SK-N-SH (cell line): ENCODE measurements around the gene DOC2A. TPM values are rescaled to one million over a fixed set of nuclear protein-coding genes. Genes with fewer than 3 reads are reported as not detected.

Experiments used
- CTCF ChIA-PET: fragments of 300-600, 350-600 bp; formaldehyde crosslinking; extraction: SDS; loops from one replicate; lab custom pipeline; 2021; lab: Yijun Ruan, JAX
- POLR2A ChIA-PET: fragments of 350-600 bp; sonication (Branson Sonifier 250); formaldehyde crosslinking; extraction: SDS; loops from one replicate; lab custom pipeline; 2020; ENCODE audit warnings: antibody characterized with exemption, inconsistent platforms; lab: Yijun Ruan, JAX
- DNase-seq: peaks from one replicate; pipeline ENCODE4 v3.0.0; 2012
- H2AFZ ChIP-seq: fragments of 200-600 bp; sonication (generic); 2 replicates; pipeline ENCODE4 v1.8.1; 2016; ENCODE audit warnings: antibody characterized with exemption, mild to moderate bottlenecking, low read depth
- H3F3A ChIP-seq: fragments of 200-600 bp; sonication (generic); replicated peaks from 2 replicates; pipeline ENCODE3; 2016; ENCODE audit warnings: antibody characterized with exemption, mild to moderate bottlenecking; ENCODE audit not compliant: insufficient read depth
- H3K27ac ChIP-seq, 2 experiments: fragments of 200-500 bp in 1 of 2; fragments of 200-600 bp in 1 of 2; sonication (Bioruptor generic) in 1 of 2; sonication (generic), shearing (Covaris generic) in 1 of 2; 2 replicates each; pipeline versions ENCODE4 v1.5.1 to v1.6.1; 2014 to 2016; ENCODE audit warnings: low read depth in 2 of 2, inconsistent platforms in 1 of 2, low read length in 1 of 2, mild to moderate bottlenecking in 1 of 2, mixed read lengths in 1 of 2
- H3K27me3 ChIP-seq: fragments of 200-600 bp; sonication (generic), shearing (Covaris generic); 2 replicates; pipeline ENCODE4 v1.6.1; 2016; ENCODE audit warnings: mixed run types; ENCODE audit not compliant: insufficient read depth
- H3K36me3 ChIP-seq, 2 experiments: fragments of 200-500 bp in 1 of 2; fragments of 200-600 bp in 1 of 2; sonication (Bioruptor generic) in 1 of 2; sonication (generic) in 1 of 2; replicated peaks in 1 of 2; 2 replicates each; pipeline versions ENCODE3 to v1.5.1; 2014 to 2016; ENCODE audit warnings: low read length in 1 of 2, mild to moderate bottlenecking in 1 of 2; ENCODE audit not compliant: insufficient read depth in 2 of 2, control insufficient read depth in 1 of 2
- H3K4me1 ChIP-seq, 2 experiments: fragments of 200-500 bp in 1 of 2; fragments of 200-600 bp in 1 of 2; sonication (Bioruptor generic) in 1 of 2; sonication (generic), shearing (Covaris generic) in 1 of 2; 2 replicates each; pipeline versions ENCODE4 v1.5.1 to v1.6.1; 2014 to 2016; ENCODE audit warnings: low read depth in 1 of 2, low read length in 1 of 2, mixed run types in 1 of 2; ENCODE audit not compliant: insufficient read depth in 2 of 2, control insufficient read depth in 1 of 2
- H3K4me2 ChIP-seq: fragments of 200-600 bp; sonication (generic), shearing (Covaris generic); 2 replicates; pipeline ENCODE4 v1.6.1; 2017; ENCODE audit warnings: mixed run types
- H3K4me3 ChIP-seq, 2 experiments: fragments of 200-500 bp in 1 of 2; fragments of 200-600 bp in 1 of 2; sonication (Bioruptor generic) in 1 of 2; sonication (generic), shearing (Covaris generic) in 1 of 2; 2 replicates each; pipeline versions ENCODE4 v1.5.1 to v1.8.1; 2014 to 2016; ENCODE audit warnings: low read depth in 2 of 2, inconsistent platforms in 1 of 2, low read length in 1 of 2, mild to moderate bottlenecking in 1 of 2, mixed read lengths in 1 of 2, moderate library complexity in 1 of 2
- H3K79me2 ChIP-seq: fragments of 200-600 bp; sonication (generic); 2 replicates; pipeline ENCODE4 v1.8.1; 2017; ENCODE audit warnings: mild to moderate bottlenecking; ENCODE audit not compliant: insufficient read depth
- H3K9ac ChIP-seq: fragments of 200-600 bp; sonication (generic); 2 replicates; pipeline ENCODE4 v1.6.1; 2017; ENCODE audit warnings: mixed run types
- H3K9me2 ChIP-seq: fragments of 200-600 bp; sonication (generic); 2 replicates; pipeline ENCODE4 v1.6.1; 2017; ENCODE audit warnings: mixed run types
- H3K9me3 ChIP-seq: fragments of 200-600 bp; sonication (generic); 2 replicates; pipeline ENCODE4 v1.6.1; 2017; ENCODE audit warnings: mixed run types, mild to moderate bottlenecking, moderate library complexity
- H4K20me1 ChIP-seq: fragments of 200-600 bp; sonication (generic); 2 replicates; pipeline ENCODE4 v1.6.1; 2017; ENCODE audit warnings: mild to moderate bottlenecking, mixed run types; ENCODE audit not compliant: insufficient read depth
- EZH2phosphoT487 ChIP-seq: fragments of 200-600 bp; sonication (generic); IDR thresholded peaks from 2 replicates; pipeline ENCODE4 v1.6.1; 2017; ENCODE audit warnings: low read depth, mixed run types, mild to moderate bottlenecking, antibody characterized with exemption, moderate library complexity, borderline replicate concordance
- FOXM1 ChIP-seq: IDR thresholded peaks from 2 replicates; pipeline ENCODE4 v1.4.0; 2012; ENCODE audit warnings: low read depth, mild to moderate bottlenecking
- GATA2 ChIP-seq: sonication (generic); formaldehyde crosslinking; IDR thresholded peaks from 2 replicates; pipeline ENCODE4 v1.5.0; 2020; ENCODE audit warnings: mild to moderate bottlenecking, missing genetic modification reagents
- JUND ChIP-seq: IDR thresholded peaks from 2 replicates; pipeline ENCODE4 v1.4.0; 2012
- MXI1 ChIP-seq: IDR thresholded peaks from 2 replicates; pipeline ENCODE4 v1.6.1; 2012; ENCODE audit warnings: mild to moderate bottlenecking, low read depth, low read length, improper control_type of control experiment
- NFIC ChIP-seq: IDR thresholded peaks from 2 replicates; pipeline ENCODE4 v1.4.0; 2012; ENCODE audit warnings: borderline replicate concordance
- RCOR1 ChIP-seq: fragments of 150-350 bp; IDR thresholded peaks from 2 replicates; pipeline ENCODE4 v1.6.1; 2017; ENCODE audit warnings: antibody characterized with exemption, low read length
- REST ChIP-seq: IDR thresholded peaks from 2 replicates; pipeline ENCODE4 v1.6.1; 2012; ENCODE audit warnings: mild to moderate bottlenecking, low read depth, low read length, moderate library complexity
- RFX5 ChIP-seq: IDR thresholded peaks from 2 replicates; pipeline ENCODE4 v1.6.1; 2012; ENCODE audit warnings: mild to moderate bottlenecking, improper control_type of control experiment, low read length
- SIN3A ChIP-seq: IDR thresholded peaks from 2 replicates; pipeline ENCODE4 v1.6.1; 2012; ENCODE audit warnings: low read depth, mild to moderate bottlenecking, low read length, moderate library complexity, borderline replicate concordance
- SMC3 ChIP-seq: IDR thresholded peaks from 2 replicates; pipeline ENCODE4 v1.6.1; 2012; ENCODE audit warnings: low read depth, low read length, improper control_type of control experiment
- TAF1 ChIP-seq: IDR thresholded peaks from 2 replicates; pipeline ENCODE4 v1.6.1; 2012; ENCODE audit warnings: low read depth, mild to moderate bottlenecking, low read length, moderate library complexity, borderline replicate concordance
- YY1 ChIP-seq: IDR thresholded peaks from 2 replicates; pipeline ENCODE4 v1.4.0; 2012; ENCODE audit warnings: low read depth, mild to moderate bottlenecking
- ZBTB33 ChIP-seq: IDR thresholded peaks from 2 replicates; pipeline ENCODE4 v1.4.0; 2012; ENCODE audit warnings: low read depth, borderline replicate concordance
- WGBS: methylation state at CpG from one replicate; pipeline ENCODE4 v1.1.6; 2017; ENCODE audit warnings: low lambda C conversion rate; 5-methylcytosine and 5-hydroxymethylcytosine counted together
- polyA plus RNA-seq, 3 experiments: library from polyadenylated mRNA; depleted of rRNA; stranded (reverse); fragments of >200 nt; gene quantifications; 2 replicates each; pipeline ENCODE4 v1.2.3, GENCODE V29; 2012

The DOC2A gene
- polyA plus RNA-seq, 1 of the 3 experiments (the other 2 are of a cell fraction), result 10.4 TPM

- no peak overlapping the region for H3K4me2 ChIP-seq
- H3K27ac ChIP-seq, result peak overlapping the region in 1 of 2 experiments; percentile 54; a peak in 2 of 4 replicates
- TF ChIP-seq SMC3 (no peak), JUND (no peak), EZH2phosphoT487 (no peak), YY1 (no peak), NFIC (no peak), SIN3A (no peak), REST (no peak), RCOR1 (no peak), GATA2 (CRISPR knock-in tag) (no peak), FOXM1 (no peak), TAF1 (no peak), ZBTB33 (no peak), MXI1 (no peak), RFX5 (no peak)
- CTCF ChIA-PET, result interaction anchor here (0.9 to 8.2 kb wide), 9 partner anchors 33 to 183 kb away, joined by 3 to 41 read pairs (median 4); partner anchors contain the start of genes CDIPT, KIF22, PAGR1 and TLCD3B
- H3K9me3 ChIP-seq, result no peaks in the 10 kb centered on the region
- no peak for DNase-seq
- peaks cover 43% of the 10 kb centered on the region for H3K79me2 ChIP-seq
- H3K9me2 ChIP-seq, result no peaks in the 10 kb centered on the region
- H4K20me1 ChIP-seq, result peaks cover 36% of the 10 kb centered on the region
- H3K4me3 ChIP-seq, result no peak overlapping the region; a peak in 1 of 4 replicates
- H3K4me1 ChIP-seq, result peaks cover 20 to 25% of the 10 kb centered on the region in 2 experiments; a peak in 3 of 4 replicates
- H3F3A ChIP-seq, result peaks cover 11% of the 10 kb centered on the region
- no peaks in the 10 kb centered on the region for H3K27me3 ChIP-seq
- peak overlapping the region; percentile 20; the same call in 1 of the 2 replicates for H2AFZ ChIP-seq
- no peak overlapping the region for H3K9ac ChIP-seq
- POLR2A ChIA-PET, result interaction anchor here (0.6 to 1.6 kb wide), 9 partner anchors 11 to 91 kb away, joined by 3 to 10 read pairs (median 3); partner anchors contain the start of genes ASPHD1, HIRIP3, KCTD13 and SEZ6L2
- H3K36me3 ChIP-seq, result peaks cover 17 to 20% of the 10 kb centered on the region in 2 experiments
- 67% methylated on average over 5 of the region's 6 CpGs for WGBS
These were observed 37.8 kb downstream of the DOC2A start for GRCh38 chr16:29972992-29973383.
